ENCODE results near the gene MED12L. TPM values are rescaled to one million over a fixed set of nuclear protein-coding genes. Genes with fewer than 3 reads are reported as not detected.

MED12L gene
- total RNA-seq, 1 experiment from 2014 or later = 6.4 TPM

GRCh38 chr3:151204530-151205402, 119.3 kb downstream of the MED12L start:
- Histone ChIP-seq H3K27me3 (ENCODE audit: insufficient read depth, low read length) (no peaks in the 10 kb centered on the region), H3K9me2 (ENCODE audit: insufficient read depth) (no peaks in the 10 kb centered on the region), H3K36me3 (ENCODE audit: control insufficient read depth in 1 of 2, insufficient read depth in 2 of 2, low read length in 2 of 2) (no peaks in the 10 kb centered on the region), H3K9ac (ENCODE audit: low read length) (no peak overlapping the region), H3K27ac (ENCODE audit: low read depth, low read length) (no peak overlapping the region), H2AFZ (ENCODE audit: low read depth, low read length, poor library complexity, severe bottlenecking) (no peak overlapping the region), H3K4me1 (ENCODE audit: control insufficient read depth in 1 of 2, insufficient read depth in 2 of 2, low read length in 2 of 2) (no peaks in the 10 kb centered on the region), H3K9me3 (ENCODE audit: control insufficient read depth in 1 of 2, insufficient read depth in 1 of 2, low read depth in 1 of 2, low read length in 2 of 2) (no peaks in the 10 kb centered on the region), H3K79me2 (ENCODE audit: insufficient read depth, low read length) (no peaks in the 10 kb centered on the region), H3K4me2 (ENCODE audit: low read length) (no peak overlapping the region), H4K20me1 (ENCODE audit: insufficient read depth) (no peaks in the 10 kb centered on the region), H3K4me3 (replicated peaks in 1 of 2; ENCODE audit: low read depth in 1 of 2, low read length in 2 of 2) (no peak overlapping the region)
- CTCF ChIA-PET = no interaction called here
- RAD21 ChIA-PET (ENCODE audit: low non-redundant PET in 1 of 2, low total read pairs in 2 of 2, uncharacterized antibody in 2 of 2, unreplicated experiment in 2 of 2) = no interaction called here
- no TSS peak for BruUV-seq (replicated peaks)
- DNase-seq (ENCODE audit: low read depth, low spot score) (no peak), ATAC-seq (no peak)
- intact Hi-C loops (cut with micrococcal nuclease) = no loop called here
- POLR2A ChIA-PET = no interaction called here
- no peak for TF ChIP-seq SP1 (IDR thresholded peaks at IDR 0.05; ENCODE audit: low read depth)
- no peak for TF ChIP-seq ZNF274 (IDR thresholded peaks at IDR 0.05; ENCODE audit: low read depth, low read length)
- no peak for TF ChIP-seq MAX (IDR thresholded peaks at IDR 0.05)
- TF ChIP-seq CBX3 (IDR thresholded peaks at IDR 0.05; ENCODE audit: low read depth) = no peak
- TF ChIP-seq CEBPB (IDR thresholded peaks at IDR 0.05; ENCODE audit: low read depth) = no peak
- TF ChIP-seq ZBTB33 (IDR thresholded peaks at IDR 0.05; ENCODE audit: extremely low read depth, insufficient replicate concordance, low read length) = no peak
- no peak for TF ChIP-seq EGR1 (IDR thresholded peaks at IDR 0.05; ENCODE audit: low read depth)
- TF ChIP-seq FOSL1 (IDR thresholded peaks at IDR 0.05; ENCODE audit: low read depth) = no peak
- TF ChIP-seq YY1 (IDR thresholded peaks at IDR 0.05; ENCODE audit: extremely low read depth, insufficient replicate concordance, low read depth, low read length) = no peak
- TF ChIP-seq REST (IDR thresholded peaks at IDR 0.05; ENCODE audit: low read depth) = no peak
- TF ChIP-seq POLR2AphosphoS5 (IDR thresholded peaks at IDR 0.05; ENCODE audit: low read depth, low read length) = no peak
- TF ChIP-seq TCF7L2 (IDR thresholded peaks at IDR 0.05; ENCODE audit: borderline replicate concordance, extremely low read depth, insufficient read depth, insufficient read length) = no peak
